ENCODE results near the gene SLC38A11. TPM values are rescaled to one million over a fixed set of nuclear protein-coding genes. Genes with fewer than 3 reads are reported as not detected.

The SLC38A11 gene
- total RNA-seq, 2 experiments from 2014 or later: not detected

- Histone ChIP-seq H3K79me2 (ENCODE audit: insufficient read depth, low read depth, low read length) (no peaks in the 10 kb centered on the region), H3K4me3 (ENCODE audit: low read depth, low read length, poor library complexity, severe bottlenecking) (no peak overlapping the region), H3K36me3 (ENCODE audit: insufficient read depth, low read length) (no peaks in the 10 kb centered on the region), H2AFZ (ENCODE audit: low read length) (no peak overlapping the region), H3K9me2 (ENCODE audit: insufficient read depth, low read length) (no peaks in the 10 kb centered on the region), H3K4me2 (ENCODE audit: low read length) (no peak overlapping the region), H4K20me1 (ENCODE audit: insufficient read depth, low read length) (no peaks in the 10 kb centered on the region), H3K4me1 (ENCODE audit: insufficient read depth, low read length, poor library complexity, severe bottlenecking) (no peaks in the 10 kb centered on the region), H3K27ac (ENCODE audit: low read depth, low read length, poor library complexity, severe bottlenecking) (no peak overlapping the region), H3K9me3 (ENCODE audit: low read length) (no peaks in the 10 kb centered on the region)
- ChIA-PET CTCF (ENCODE audit: unreplicated experiment) (no interaction called here), POLR2A (interaction anchor here (0.7 kb wide), 2 partner anchors 45 to 797 kb away, joined by 3 to 10 read pairs; no protein-coding TSS in a partner anchor)
- BruUV-seq (replicated peaks): no TSS peak
- intact Hi-C loops (cut with micrococcal nuclease; ENCODE audit: unreplicated experiment): no loop called here
- TF ChIP-seq EZH2phosphoT487 (IDR thresholded peaks at IDR 0.05; ENCODE audit: borderline replicate concordance, low read depth, low read length): no peak
- no peak for TF ChIP-seq CTCF (conservative IDR thresholded peaks at IDR 0.05; ENCODE audit: low read length)
- DNase-seq (ENCODE audit: low spot score): no peak
These were observed 103.2 kb downstream of the SLC38A11 start for GRCh38 chr2:164852086-164852485.

DNA sequence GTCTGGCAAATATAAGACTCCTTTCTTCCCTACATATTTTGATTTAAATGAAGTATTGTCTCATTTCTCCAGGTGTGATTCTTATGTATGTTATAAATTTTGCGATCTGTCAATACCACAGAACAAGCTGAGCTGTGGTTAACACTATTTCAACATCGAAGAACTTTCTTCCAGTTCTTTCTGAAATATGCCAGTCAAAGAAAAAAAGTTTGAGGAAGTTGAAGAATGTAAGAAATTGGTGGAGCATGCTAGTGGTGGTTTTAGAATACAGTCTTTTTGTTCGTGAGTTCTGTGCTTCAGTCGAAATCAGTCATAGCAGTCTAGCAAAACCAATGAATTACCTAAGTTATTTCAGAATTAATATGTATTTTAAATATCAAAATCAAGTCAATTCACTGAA, 105.1 kb downstream of the SLC38A11 start:
- H3K36me3 ChIP-seq (ENCODE audit: insufficient read depth, low read length): no peaks in the 10 kb centered on the region
- POLR2A ChIA-PET: interaction anchor here (1.2 kb wide), 1 partner anchor 8 kb away, joined by 11 read pairs; no protein-coding TSS in a partner anchor
- no peaks in the 10 kb centered on the region for H3K9me2 ChIP-seq (ENCODE audit: insufficient read depth, low read length)
- no peak overlapping the region for H2AFZ ChIP-seq (ENCODE audit: low read length)
- H4K20me1 ChIP-seq (ENCODE audit: insufficient read depth, low read length): no peaks in the 10 kb centered on the region
- no peak for DNase-seq (ENCODE audit: low spot score)
- no peaks in the 10 kb centered on the region for H3K4me1 ChIP-seq (ENCODE audit: insufficient read depth, low read length, poor library complexity, severe bottlenecking)
- H3K4me3 ChIP-seq (ENCODE audit: low read depth, low read length, poor library complexity, severe bottlenecking): no peak overlapping the region
- CTCF ChIA-PET (ENCODE audit: unreplicated experiment): no interaction called here
- BruUV-seq (replicated peaks): no TSS peak
- intact Hi-C loops (cut with micrococcal nuclease; ENCODE audit: unreplicated experiment): no loop called here
- H3K79me2 ChIP-seq (ENCODE audit: insufficient read depth, low read depth, low read length): no peaks in the 10 kb centered on the region
- H3K27ac ChIP-seq (ENCODE audit: low read depth, low read length, poor library complexity, severe bottlenecking): no peak overlapping the region
- H3K9me3 ChIP-seq (ENCODE audit: low read length): no peaks in the 10 kb centered on the region
- H3K4me2 ChIP-seq (ENCODE audit: low read length): no peak overlapping the region
- no peak for TF ChIP-seq EZH2phosphoT487 (IDR thresholded peaks at IDR 0.05; ENCODE audit: borderline replicate concordance, low read depth, low read length)
- TF ChIP-seq CTCF (conservative IDR thresholded peaks at IDR 0.05; ENCODE audit: low read length): no peak

DNA sequence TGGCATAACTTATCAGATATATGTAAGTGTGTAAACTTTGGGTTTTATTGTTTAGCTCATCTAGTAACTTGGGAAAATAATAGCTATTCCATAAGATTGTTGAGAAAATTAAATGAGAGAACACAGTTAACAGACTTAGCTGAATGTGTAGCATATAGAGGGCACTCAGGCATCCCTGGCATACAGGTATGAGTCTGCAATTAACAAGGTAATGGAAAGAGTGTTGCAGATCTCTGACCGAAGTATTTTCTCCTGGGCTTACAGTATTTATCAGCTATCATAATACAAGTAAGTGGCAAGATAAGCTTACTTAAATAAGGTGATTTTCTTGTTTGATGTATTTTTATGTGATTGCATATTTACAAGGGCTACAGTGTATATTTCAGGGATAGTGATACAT, 105.8 kb downstream of the SLC38A11 start:
- no peaks in the 10 kb centered on the region for H3K9me3 ChIP-seq (ENCODE audit: low read length)
- no peaks in the 10 kb centered on the region for H3K9me2 ChIP-seq (ENCODE audit: insufficient read depth, low read length)
- ChIA-PET POLR2A (interaction anchor here (0.5 to 1.2 kb wide), 4 partner anchors 9 to 144 kb away, joined by 3 to 11 read pairs (median 6); no protein-coding TSS in a partner anchor), CTCF (ENCODE audit: unreplicated experiment) (no interaction called here)
- H3K4me2 ChIP-seq (ENCODE audit: low read length): no peak overlapping the region
- H3K79me2 ChIP-seq (ENCODE audit: insufficient read depth, low read depth, low read length): no peaks in the 10 kb centered on the region
- no peak overlapping the region for H3K27ac ChIP-seq (ENCODE audit: low read depth, low read length, poor library complexity, severe bottlenecking)
- H3K4me1 ChIP-seq (ENCODE audit: insufficient read depth, low read length, poor library complexity, severe bottlenecking): no peaks in the 10 kb centered on the region
- no peak overlapping the region for H2AFZ ChIP-seq (ENCODE audit: low read length)
- H3K36me3 ChIP-seq (ENCODE audit: insufficient read depth, low read length): no peaks in the 10 kb centered on the region
- no peak overlapping the region for H3K4me3 ChIP-seq (ENCODE audit: low read depth, low read length, poor library complexity, severe bottlenecking)
- no TSS peak for BruUV-seq (replicated peaks)
- TF ChIP-seq CTCF (conservative IDR thresholded peaks at IDR 0.05; ENCODE audit: low read length): no peak
- no peak for TF ChIP-seq EZH2phosphoT487 (IDR thresholded peaks at IDR 0.05; ENCODE audit: borderline replicate concordance, low read depth, low read length)
- intact Hi-C loops (cut with micrococcal nuclease; ENCODE audit: unreplicated experiment): no loop called here
- no peaks in the 10 kb centered on the region for H4K20me1 ChIP-seq (ENCODE audit: insufficient read depth, low read length)
- no peak for DNase-seq (ENCODE audit: low spot score)

Measured in OCI-LY7 (cell line).